Brain microvascular endothelial cell (primary cell): Measurements from ENCODE around the gene SHKBP1.
"Not testable (repeated sequence)": the region's sequence is repeated elsewhere in the genome, so short reads cannot be mapped to it uniquely, and the experiment has no call there.

Experiments used
- DNase-seq: peaks from one replicate; pipeline ENCODE4 v3.0.0-alpha.2; 2020
- H3K27ac ChIP-seq: fragments of 250-450 bp; sonication (Bioruptor Pico); 2 replicates; pipeline ENCODE4 v1.5.1; 2020; ENCODE audit warnings: mild to moderate bottlenecking, moderate library complexity
- H3K27me3 ChIP-seq: fragments of 250-450 bp; sonication (Bioruptor Pico); replicated peaks from 2 replicates; pipeline ENCODE4 v1.5.1; 2020; ENCODE audit warnings: mild to moderate bottlenecking
- H3K36me3 ChIP-seq: fragments of 250-450 bp; sonication (Bioruptor Pico); replicated peaks from 2 replicates; pipeline ENCODE4 v1.5.1; 2020; ENCODE audit warnings: mild to moderate bottlenecking
- H3K4me3 ChIP-seq: 2 replicates; pipeline ENCODE4 v1.5.1; 2011; ENCODE audit warnings: low read depth, mild to moderate bottlenecking, control low read depth, low read length, moderate library complexity
- in situ Hi-C: cut with HindIII; loops from 2 replicates; pipeline ENCODE4 v1.10.0; 2017; ENCODE audit warnings: low sequenced_read_pairs, low pct_ligation_motif_present
- TF ChIP-seq, protein P1 (sequence below): IDR thresholded peaks from 2 replicates; pipeline ENCODE4 v1.5.1; 2011; ENCODE audit warnings: low read depth, mild to moderate bottlenecking, moderate library complexity, low read length, control low read depth, inconsistent platforms; ENCODE audit errors: missing control alignments

The SHKBP1 gene

DNA sequence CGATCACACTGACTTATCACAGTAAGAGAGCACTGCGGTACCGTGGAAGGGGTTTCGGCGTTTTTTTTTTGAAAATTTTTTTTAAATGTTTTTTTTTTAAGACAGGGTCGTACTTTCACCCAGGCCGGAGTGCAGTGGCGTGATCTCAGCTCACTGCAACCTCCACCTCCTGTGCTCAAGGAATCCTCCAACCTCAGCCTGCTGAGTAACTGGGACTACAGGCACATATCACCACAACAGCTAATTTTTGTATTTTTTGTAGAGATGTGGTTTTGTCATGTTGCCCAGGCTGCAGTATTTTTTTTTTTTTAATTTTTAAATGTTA, 43.5 kb downstream of the SHKBP1 start:
- peaks cover 36% of the 10 kb centered on the region for H3K36me3 ChIP-seq
- in situ Hi-C loops, result no loop called here
- H3K4me3 ChIP-seq, result no peak overlapping the region
- H3K27me3 ChIP-seq, result no peaks in the 10 kb centered on the region
- no peak for DNase-seq
- TF ChIP-seq, protein P1, sequence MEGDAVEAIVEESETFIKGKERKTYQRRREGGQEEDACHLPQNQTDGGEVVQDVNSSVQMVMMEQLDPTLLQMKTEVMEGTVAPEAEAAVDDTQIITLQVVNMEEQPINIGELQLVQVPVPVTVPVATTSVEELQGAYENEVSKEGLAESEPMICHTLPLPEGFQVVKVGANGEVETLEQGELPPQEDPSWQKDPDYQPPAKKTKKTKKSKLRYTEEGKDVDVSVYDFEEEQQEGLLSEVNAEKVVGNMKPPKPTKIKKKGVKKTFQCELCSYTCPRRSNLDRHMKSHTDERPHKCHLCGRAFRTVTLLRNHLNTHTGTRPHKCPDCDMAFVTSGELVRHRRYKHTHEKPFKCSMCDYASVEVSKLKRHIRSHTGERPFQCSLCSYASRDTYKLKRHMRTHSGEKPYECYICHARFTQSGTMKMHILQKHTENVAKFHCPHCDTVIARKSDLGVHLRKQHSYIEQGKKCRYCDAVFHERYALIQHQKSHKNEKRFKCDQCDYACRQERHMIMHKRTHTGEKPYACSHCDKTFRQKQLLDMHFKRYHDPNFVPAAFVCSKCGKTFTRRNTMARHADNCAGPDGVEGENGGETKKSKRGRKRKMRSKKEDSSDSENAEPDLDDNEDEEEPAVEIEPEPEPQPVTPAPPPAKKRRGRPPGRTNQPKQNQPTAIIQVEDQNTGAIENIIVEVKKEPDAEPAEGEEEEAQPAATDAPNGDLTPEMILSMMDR, result no peak
- no peak overlapping the region for H3K27ac ChIP-seq

DNA sequence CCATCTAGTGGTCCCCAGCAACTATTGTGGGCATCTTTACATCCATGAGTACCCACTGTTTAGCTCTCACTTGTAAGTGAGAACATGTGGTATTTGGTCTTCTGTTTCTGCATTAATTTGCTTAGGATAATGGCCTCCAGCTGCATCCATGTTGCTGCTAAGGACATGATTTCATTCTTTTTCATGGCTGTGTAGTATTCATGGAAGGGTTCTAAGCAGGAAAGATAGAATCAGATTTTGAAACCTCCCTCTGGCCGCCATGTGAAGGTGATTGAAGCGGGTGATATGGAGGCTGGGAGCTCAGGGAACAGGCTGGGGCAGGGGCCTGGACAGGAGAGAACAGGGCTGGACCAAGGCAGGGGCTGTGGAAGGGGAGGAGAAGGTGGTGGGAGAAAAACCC, 44.6 kb downstream of the SHKBP1 start:
- no peak for DNase-seq
- H3K27me3 ChIP-seq, result no peaks in the 10 kb centered on the region
- no peak overlapping the region for H3K27ac ChIP-seq
- peaks cover 36% of the 10 kb centered on the region for H3K36me3 ChIP-seq
- TF ChIP-seq, protein P1, result no peak
- H3K4me3 ChIP-seq, result no peak overlapping the region
- in situ Hi-C loops, result no loop called here

DNA sequence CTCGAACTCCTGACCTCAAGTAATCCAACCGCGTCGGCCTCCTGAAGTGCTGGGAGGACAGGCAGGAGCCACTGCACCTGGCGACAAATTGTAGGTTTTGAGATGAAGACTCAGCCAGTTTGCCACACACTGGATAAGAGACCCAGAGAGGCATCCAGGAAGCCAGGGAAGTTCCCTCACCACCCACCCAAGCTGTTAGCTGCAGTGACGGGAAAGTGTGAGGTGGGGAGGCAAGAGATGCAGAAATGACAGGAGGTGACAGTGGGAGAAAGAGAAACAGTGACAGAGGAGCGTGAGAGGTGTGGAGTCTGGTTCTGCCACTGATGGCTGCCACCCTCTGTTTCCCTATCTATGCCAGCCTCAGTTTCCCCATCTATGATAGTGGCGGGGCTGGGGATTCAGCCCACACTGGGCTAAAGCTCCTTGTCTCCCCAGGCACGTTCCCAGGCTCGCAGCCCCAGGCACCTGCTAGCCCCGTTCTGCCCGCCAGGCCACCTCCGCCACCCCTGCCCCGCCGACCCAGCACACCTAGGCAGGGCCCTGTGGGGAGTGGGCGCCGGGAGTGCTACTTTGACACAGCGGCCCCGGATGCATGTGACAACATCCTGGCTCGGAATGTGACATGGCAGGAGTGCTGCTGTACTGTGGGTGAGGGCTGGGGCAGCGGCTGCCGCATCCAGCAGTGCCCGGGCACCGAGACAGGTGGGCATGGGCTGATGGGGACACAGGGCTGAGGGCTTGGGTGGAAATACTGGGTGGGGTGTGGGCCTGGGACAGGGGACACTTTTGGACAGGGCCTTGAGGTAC, 45.5 kb downstream of the SHKBP1 start:
- Histone ChIP-seq H3K4me3 (no peak overlapping the region), H3K27ac (no peak overlapping the region), H3K27me3 (no peaks in the 10 kb centered on the region), H3K36me3 (peaks cover 36% of the 10 kb centered on the region)
- in situ Hi-C loops, result no loop called here
- TF ChIP-seq, protein P1, result no peak
- no peak for DNase-seq

DNA sequence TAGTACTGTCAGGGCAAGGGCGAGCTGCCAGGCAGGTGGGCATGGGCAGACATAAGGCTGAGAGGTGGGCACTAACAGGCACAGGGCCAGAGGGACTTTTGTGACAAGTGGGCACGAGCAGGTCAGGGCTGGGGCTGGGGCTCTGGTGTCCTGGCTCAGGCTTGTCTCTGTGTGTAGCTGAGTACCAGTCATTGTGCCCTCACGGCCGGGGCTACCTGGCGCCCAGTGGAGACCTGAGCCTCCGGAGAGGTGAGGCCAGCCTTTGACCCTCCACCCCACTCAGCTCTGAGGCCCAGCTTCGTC, 46.1 kb downstream of the SHKBP1 start:
- in situ Hi-C loops, result no loop called here
- Histone ChIP-seq H3K4me3 (no peak overlapping the region), H3K27ac (no peak overlapping the region), H3K36me3 (peaks cover 36% of the 10 kb centered on the region), H3K27me3 (no peaks in the 10 kb centered on the region)
- DNase-seq, result no peak
- TF ChIP-seq, protein P1, result no peak

DNA sequence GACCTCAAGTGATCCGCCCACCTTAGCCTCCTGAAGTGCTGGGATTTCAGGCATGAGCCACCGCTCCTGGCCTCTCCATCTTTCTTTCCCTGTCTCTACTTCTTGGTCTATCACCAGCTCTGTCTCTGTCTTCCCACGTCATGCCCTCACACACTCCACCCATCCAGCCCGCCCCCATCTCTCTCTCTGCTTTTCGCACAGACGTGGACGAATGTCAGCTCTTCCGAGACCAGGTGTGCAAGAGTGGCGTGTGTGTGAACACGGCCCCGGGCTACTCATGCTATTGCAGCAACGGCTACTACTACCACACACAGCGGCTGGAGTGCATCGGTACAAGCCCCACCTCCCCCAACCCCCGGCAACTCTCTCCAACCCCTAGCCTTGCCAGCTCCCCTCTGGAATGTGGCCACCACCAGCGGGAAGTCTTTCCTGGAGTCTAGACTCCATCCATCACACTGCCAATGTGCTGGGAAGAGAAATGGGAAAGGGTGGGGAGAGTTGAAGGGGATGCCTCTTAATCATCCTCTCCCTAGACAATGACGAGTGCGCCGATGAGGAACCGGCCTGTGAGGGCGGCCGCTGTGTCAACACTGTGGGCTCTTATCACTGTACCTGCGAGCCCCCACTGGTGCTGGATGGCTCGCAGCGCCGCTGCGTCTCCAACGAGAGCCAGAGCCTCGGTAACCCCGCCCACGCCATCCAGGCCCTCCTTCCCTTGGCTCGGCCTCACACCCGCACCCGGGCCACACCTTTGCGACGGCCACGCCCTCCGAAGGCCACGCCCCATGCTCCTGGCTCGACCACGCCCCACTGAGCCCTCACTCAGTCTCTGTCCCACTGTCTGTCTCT, 47.0 kb downstream of the SHKBP1 start:
- no peak for DNase-seq
- TF ChIP-seq, protein P1, result no peak
- in situ Hi-C loops, result no loop called here
- Histone ChIP-seq H3K36me3 (peaks cover 36% of the 10 kb centered on the region), H3K4me3 (no peak overlapping the region), H3K27ac (no peak overlapping the region), H3K27me3 (no peaks in the 10 kb centered on the region)

DNA sequence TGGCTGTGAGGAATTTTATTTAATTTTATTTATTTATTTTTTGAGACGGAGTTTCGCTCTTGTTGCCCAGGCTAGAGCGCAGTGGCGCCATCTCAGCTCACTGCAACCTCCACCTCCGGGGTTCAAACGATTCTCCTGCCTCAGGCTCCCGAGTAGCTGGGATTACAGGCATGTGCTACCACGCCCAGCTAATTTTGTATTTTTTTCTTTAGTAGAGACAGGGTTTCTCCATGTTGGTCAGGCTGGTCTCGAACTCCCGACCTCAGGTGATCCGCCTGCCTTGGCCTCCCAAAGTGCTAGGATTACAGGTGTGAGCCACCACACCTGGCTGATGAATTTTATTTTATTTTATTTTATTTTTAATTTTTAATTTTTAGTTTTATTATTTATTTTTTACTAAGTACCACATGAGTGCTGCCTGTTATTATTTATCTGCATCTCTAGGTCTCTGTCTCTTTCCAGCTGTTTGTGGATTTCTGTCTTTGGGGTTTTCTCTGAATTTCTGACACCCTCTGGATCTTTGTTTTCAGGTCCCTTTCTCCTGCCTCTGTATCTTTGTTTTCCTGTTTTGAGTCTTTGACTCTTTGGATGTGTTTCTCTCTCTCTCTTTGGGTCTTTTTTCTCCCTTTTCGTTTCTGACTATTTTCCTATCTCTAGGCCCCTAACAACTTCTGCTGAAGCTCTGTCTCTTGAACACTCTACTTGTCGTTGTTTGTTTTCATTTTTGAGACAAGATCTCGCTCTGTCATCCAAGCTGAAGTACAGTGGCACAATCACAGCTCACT, 47.9 kb downstream of the SHKBP1 start:
- in situ Hi-C loops, H3K27ac ChIP-seq, DNase-seq, H3K27me3 ChIP-seq, H3K4me3 ChIP-seq: not testable (repeated sequence)
- peaks cover 32% of the 10 kb centered on the region for H3K36me3 ChIP-seq
